Uterus (tissue), 2 donors: ENCODE measurements around the gene HSPB6.

Experiments used
- POLR2A ChIP-seq, 2 donors: fragments of 450-650 bp; IDR thresholded peaks; one replicate each; pipeline ENCODE4 v1.6.1; 2016; ENCODE audit warnings: antibody characterized with exemption in 2 of 2, mild to moderate bottlenecking in 1 of 2, moderate library complexity in 1 of 2
- TF ChIP-seq, protein P1 (sequence below), 4 experiments: fragments of 200-600 bp in 2 of 4; fragments of 450-650 bp in 2 of 4; sonication (generic) in 2 of 4; IDR thresholded peaks; one replicate each; pipeline ENCODE4 v1.5.1; 2016 to 2019; ENCODE audit warnings: antibody characterized with exemption in 4 of 4, mild to moderate bottlenecking in 2 of 4, moderate library complexity in 1 of 4

- TF ChIP-seq, protein P1, sequence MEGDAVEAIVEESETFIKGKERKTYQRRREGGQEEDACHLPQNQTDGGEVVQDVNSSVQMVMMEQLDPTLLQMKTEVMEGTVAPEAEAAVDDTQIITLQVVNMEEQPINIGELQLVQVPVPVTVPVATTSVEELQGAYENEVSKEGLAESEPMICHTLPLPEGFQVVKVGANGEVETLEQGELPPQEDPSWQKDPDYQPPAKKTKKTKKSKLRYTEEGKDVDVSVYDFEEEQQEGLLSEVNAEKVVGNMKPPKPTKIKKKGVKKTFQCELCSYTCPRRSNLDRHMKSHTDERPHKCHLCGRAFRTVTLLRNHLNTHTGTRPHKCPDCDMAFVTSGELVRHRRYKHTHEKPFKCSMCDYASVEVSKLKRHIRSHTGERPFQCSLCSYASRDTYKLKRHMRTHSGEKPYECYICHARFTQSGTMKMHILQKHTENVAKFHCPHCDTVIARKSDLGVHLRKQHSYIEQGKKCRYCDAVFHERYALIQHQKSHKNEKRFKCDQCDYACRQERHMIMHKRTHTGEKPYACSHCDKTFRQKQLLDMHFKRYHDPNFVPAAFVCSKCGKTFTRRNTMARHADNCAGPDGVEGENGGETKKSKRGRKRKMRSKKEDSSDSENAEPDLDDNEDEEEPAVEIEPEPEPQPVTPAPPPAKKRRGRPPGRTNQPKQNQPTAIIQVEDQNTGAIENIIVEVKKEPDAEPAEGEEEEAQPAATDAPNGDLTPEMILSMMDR (IDR thresholded peaks at IDR 0.05) = no peak
- no peak for TF ChIP-seq POLR2A (IDR thresholded peaks at IDR 0.05)
Measured at GRCh38 chr19:35760711-35761349, 4.0 kb upstream of the HSPB6 start.
